Keratinocyte (primary cell): ENCODE results near the gene AP2A2. TPM values are rescaled to one million over a fixed set of nuclear protein-coding genes. Genes with fewer than 3 reads are reported as not detected.

Source experiments
- DNase-seq: peaks from one replicate; pipeline ENCODE4 v3.0.0-alpha.2; 2011; ENCODE audit warnings: low read depth, missing footprints, low spot score
- FAIRE-seq: peaks from 2 replicates; lab custom pipeline; 2011; peaks lifted over from hg19 to GRCh38; lab: Jason Lieb, UNC
- H2AFZ ChIP-seq: 2 replicates; pipeline ENCODE4 v1.6.0; 2012; ENCODE audit warnings: low read length, control low read depth, inconsistent platforms; ENCODE audit not compliant: control insufficient read depth
- H3K27ac ChIP-seq: 2 replicates; pipeline ENCODE4 v1.5.1; 2011; ENCODE audit warnings: low read length; ENCODE audit not compliant: control insufficient read depth, insufficient read depth
- H3K27me3 ChIP-seq: 3 replicates; pipeline ENCODE4 v1.6.0; 2011; ENCODE audit warnings: low read length; ENCODE audit not compliant: control insufficient read depth, insufficient read depth; ENCODE audit errors: extremely low read depth
- H3K36me3 ChIP-seq, 2 experiments: 2 replicates in 1 of 2; 3 replicates in 1 of 2; pipeline ENCODE4 v1.5.1; 2011; ENCODE audit warnings: low read length in 2 of 2, mild to moderate bottlenecking in 1 of 2; ENCODE audit not compliant: control insufficient read depth in 2 of 2, insufficient read depth in 2 of 2; ENCODE audit errors: extremely low read depth in 1 of 2
- H3K4me1 ChIP-seq: 3 replicates; pipeline ENCODE4 v1.5.1; 2011; ENCODE audit warnings: low read length; ENCODE audit not compliant: control insufficient read depth, insufficient read depth; ENCODE audit errors: extremely low read depth
- H3K4me2 ChIP-seq: 3 replicates; pipeline ENCODE4 v1.6.0; 2011; ENCODE audit warnings: low read depth, low read length; ENCODE audit not compliant: control insufficient read depth, insufficient read depth; ENCODE audit errors: extremely low read depth
- H3K4me3 ChIP-seq, 3 experiments: fragments of 200-600 bp in 1 of 3; sonication (generic) in 1 of 3; 2 replicates in 2 of 3; 3 replicates in 1 of 3; pipeline ENCODE4 v1.5.1; 2011 to 2016; ENCODE audit warnings: low read length in 3 of 3, mild to moderate bottlenecking in 3 of 3, control low read depth in 2 of 3, inconsistent platforms in 1 of 3, low read depth in 1 of 3, mixed read lengths in 1 of 3, mixed run types in 1 of 3, moderate library complexity in 1 of 3; ENCODE audit not compliant: control insufficient read depth in 2 of 3, insufficient read depth in 2 of 3; ENCODE audit errors: extremely low read depth in 1 of 3
- H3K79me2 ChIP-seq: 2 replicates; pipeline ENCODE4 v1.6.0; 2012; ENCODE audit warnings: low read length; ENCODE audit not compliant: control insufficient read depth, insufficient read depth
- H3K9ac ChIP-seq: 3 replicates; pipeline ENCODE4 v1.6.0; 2011; ENCODE audit warnings: low read length; ENCODE audit not compliant: control insufficient read depth, insufficient read depth; ENCODE audit errors: extremely low read depth
- H3K9me1 ChIP-seq: 3 replicates; pipeline ENCODE4 v1.6.0; 2011; ENCODE audit warnings: low read length; ENCODE audit not compliant: control insufficient read depth, insufficient read depth; ENCODE audit errors: extremely low read depth
- H3K9me3 ChIP-seq: 2 replicates; pipeline ENCODE4 v1.5.1; 2012; ENCODE audit warnings: low read depth, low read length; ENCODE audit not compliant: control insufficient read depth
- H4K20me1 ChIP-seq: 3 replicates; pipeline ENCODE4 v1.6.0; 2011; ENCODE audit warnings: low read length; ENCODE audit not compliant: control insufficient read depth, insufficient read depth; ENCODE audit errors: extremely low read depth
- EZH2 ChIP-seq: IDR thresholded peaks from one replicate; pipeline ENCODE4 v1.6.1; 2012; ENCODE audit warnings: inconsistent platforms, mild to moderate bottlenecking, low read length, moderate library complexity
- dilution Hi-C: fragments of 300-500 bp; cut with MboI; formaldehyde crosslinking; loops from one replicate; pipeline ENCODE4 v1.7.0; 2020; ENCODE audit warnings: low sequenced_read_pairs; ENCODE audit not compliant: extremely low pct_ligation_motif_present
- polyA plus RNA-seq, 5 experiments: library from polyadenylated mRNA; depleted of rRNA in 3 of 5; stranded (reverse) in 3 of 5; stranded (forward) in 1 of 5; unstranded in 1 of 5; fragments of >200 nt; gene quantifications; 1 replicate in 1 of 5; 2 replicates in 3 of 5; 3 replicates in 1 of 5; pipeline versions ENCODE4 v1.2.1 to v1.2.3, GENCODE V29; 2011 to 2012; ENCODE audit warnings: missing spikeins in 2 of 5, low read depth in 1 of 5, low replicate concordance in 1 of 5
- TF ChIP-seq, protein P1 (sequence below), 3 experiments: IDR thresholded peaks in 1 of 3; conservative IDR thresholded peaks in 1 of 3; optimal IDR thresholded peaks in 1 of 3; 2 replicates in 2 of 3; 3 replicates in 1 of 3; pipeline versions ENCODE3 to v1.5.1; 2011; ENCODE audit warnings: low read length in 3 of 3, mild to moderate bottlenecking in 3 of 3, moderate library complexity in 2 of 3, control low read depth in 1 of 3, inconsistent platforms in 1 of 3; ENCODE audit not compliant: insufficient read depth in 2 of 3; ENCODE audit errors: extremely low read depth in 1 of 3

Gene AP2A2
- polyA plus RNA-seq, 1 donor (not counting 4 experiments of a cell fraction or from before 2014, with no cell fraction given): 47.8 TPM

DNA sequence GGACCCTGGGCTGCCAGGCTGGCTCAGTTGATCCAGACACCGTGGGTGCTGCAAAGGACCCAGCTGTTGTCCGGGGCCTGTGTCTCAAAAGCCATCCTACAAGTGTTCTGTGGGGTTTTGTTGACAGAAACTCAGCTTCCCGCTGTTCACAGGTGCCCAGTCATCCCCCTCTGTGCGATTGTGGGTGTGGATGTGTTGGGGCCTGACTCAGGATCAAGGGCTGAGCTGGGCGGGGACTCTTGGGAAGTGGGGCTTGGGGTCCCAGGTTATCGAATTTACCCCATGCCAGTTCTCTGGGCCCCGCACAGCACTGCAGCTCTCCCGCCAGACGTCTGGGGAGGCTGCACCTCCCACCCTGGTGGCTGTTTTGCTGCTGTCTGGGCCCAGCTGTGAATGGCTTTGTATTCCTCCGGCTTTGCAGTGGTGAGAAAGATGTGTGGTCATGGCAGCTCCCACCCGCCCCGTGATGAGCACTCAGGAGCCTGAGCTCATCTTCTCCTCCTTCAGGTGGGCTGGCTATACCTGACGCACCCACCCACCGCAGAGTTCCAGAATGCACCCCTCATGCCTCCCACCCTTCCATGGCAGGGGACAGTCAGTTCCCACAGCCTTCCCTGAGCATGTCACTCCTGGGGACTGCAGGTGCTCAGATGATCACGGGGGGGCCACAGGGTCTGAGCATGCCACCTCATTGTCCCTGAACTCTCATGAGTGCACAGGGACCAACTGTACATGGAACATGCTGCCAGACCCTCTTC, 3.6 kb upstream of the AP2A2 start:
- FAIRE-seq: no peak
- Histone ChIP-seq H3K9me3 (no peaks in the 10 kb centered on the region), H3K27me3 (no peaks in the 10 kb centered on the region), H3K9ac (no peak overlapping the region), H3K79me2 (peaks cover 7% of the 10 kb centered on the region), H2AFZ (no peak overlapping the region), H3K27ac (no peak overlapping the region), H4K20me1 (no peaks in the 10 kb centered on the region), H3K4me3 (no peak overlapping the region), H3K4me2 (no peak overlapping the region), H3K4me1 (peaks cover 6% of the 10 kb centered on the region), H3K36me3 (peaks cover 2 to 3% of the 10 kb centered on the region in 2 experiments), H3K9me1 (no peaks in the 10 kb centered on the region)
- TF ChIP-seq, protein P1, sequence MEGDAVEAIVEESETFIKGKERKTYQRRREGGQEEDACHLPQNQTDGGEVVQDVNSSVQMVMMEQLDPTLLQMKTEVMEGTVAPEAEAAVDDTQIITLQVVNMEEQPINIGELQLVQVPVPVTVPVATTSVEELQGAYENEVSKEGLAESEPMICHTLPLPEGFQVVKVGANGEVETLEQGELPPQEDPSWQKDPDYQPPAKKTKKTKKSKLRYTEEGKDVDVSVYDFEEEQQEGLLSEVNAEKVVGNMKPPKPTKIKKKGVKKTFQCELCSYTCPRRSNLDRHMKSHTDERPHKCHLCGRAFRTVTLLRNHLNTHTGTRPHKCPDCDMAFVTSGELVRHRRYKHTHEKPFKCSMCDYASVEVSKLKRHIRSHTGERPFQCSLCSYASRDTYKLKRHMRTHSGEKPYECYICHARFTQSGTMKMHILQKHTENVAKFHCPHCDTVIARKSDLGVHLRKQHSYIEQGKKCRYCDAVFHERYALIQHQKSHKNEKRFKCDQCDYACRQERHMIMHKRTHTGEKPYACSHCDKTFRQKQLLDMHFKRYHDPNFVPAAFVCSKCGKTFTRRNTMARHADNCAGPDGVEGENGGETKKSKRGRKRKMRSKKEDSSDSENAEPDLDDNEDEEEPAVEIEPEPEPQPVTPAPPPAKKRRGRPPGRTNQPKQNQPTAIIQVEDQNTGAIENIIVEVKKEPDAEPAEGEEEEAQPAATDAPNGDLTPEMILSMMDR (optimal IDR thresholded peaks at IDR 0.05 in 1 of 3, IDR thresholded peaks at IDR 0.05 in 1 of 3, conservative IDR thresholded peaks at IDR 0.05 in 1 of 3; ENCODE audit: extremely low read depth in 1 of 3, insufficient read depth in 2 of 3, low read length in 3 of 3): no peak
- no peak for TF ChIP-seq EZH2
- dilution Hi-C loops: no loop called here
- DNase-seq: no peak

DNA sequence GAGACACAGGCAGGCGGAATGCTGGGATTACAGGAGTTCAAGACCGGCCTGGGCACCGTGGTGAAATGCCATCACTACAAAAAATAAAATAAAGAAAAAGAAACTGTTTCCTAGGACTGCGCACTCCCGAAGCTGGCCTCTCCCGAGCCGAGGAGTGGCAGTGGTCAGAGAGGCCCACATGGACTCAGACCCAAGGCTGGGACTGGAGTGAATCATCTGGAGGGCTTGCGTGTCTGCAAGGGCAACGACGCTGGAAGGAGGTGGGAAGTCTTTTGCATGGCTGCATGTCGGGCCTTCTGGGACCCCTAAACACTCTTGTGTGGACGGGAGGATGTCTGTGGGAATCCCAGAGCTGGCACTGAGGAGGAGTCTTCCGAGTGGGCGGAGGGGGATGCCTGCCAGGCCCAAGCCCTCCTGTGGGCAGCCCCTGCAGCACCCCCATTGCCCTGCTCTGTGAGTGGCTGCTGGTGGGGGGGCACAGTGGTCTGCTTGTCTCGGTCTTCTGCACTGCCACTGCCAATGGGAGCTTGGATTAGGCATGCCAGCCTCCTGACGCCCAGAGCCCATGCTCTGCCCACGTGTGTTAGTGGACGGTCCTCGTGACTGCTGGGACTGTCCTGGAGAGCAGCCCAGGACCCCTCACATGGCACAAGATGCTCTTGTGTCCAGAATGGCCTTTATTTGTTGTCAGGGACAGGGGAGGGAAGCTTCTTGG, 1.8 kb upstream of the AP2A2 start:
- no peak overlapping the region for H3K4me2 ChIP-seq
- no peak overlapping the region for H3K27ac ChIP-seq
- H3K36me3 ChIP-seq: peaks cover 3 to 4% of the 10 kb centered on the region in 2 experiments
- DNase-seq: no peak
- no peak overlapping the region for H2AFZ ChIP-seq
- peaks cover 25% of the 10 kb centered on the region for H3K79me2 ChIP-seq
- no peaks in the 10 kb centered on the region for H3K9me3 ChIP-seq
- H4K20me1 ChIP-seq: peaks cover 1% of the 10 kb centered on the region
- peaks cover 10% of the 10 kb centered on the region for H3K4me1 ChIP-seq
- H3K9ac ChIP-seq: no peak overlapping the region
- no peak overlapping the region for H3K4me3 ChIP-seq
- TF ChIP-seq, protein P1 (optimal IDR thresholded peaks at IDR 0.05 in 1 of 3, IDR thresholded peaks at IDR 0.05 in 1 of 3, conservative IDR thresholded peaks at IDR 0.05 in 1 of 3; ENCODE audit: extremely low read depth in 1 of 3, insufficient read depth in 2 of 3, low read length in 3 of 3): no peak
- TF ChIP-seq EZH2: no peak
- no peaks in the 10 kb centered on the region for H3K27me3 ChIP-seq
- FAIRE-seq: no peak
- no peaks in the 10 kb centered on the region for H3K9me1 ChIP-seq
- dilution Hi-C loops: no loop called here
